DMS153 treated with DMSO at 0.1 percent for 48 hours (cell line): ENCODE results near the gene ELMOD3.
"Not testable (repeated sequence)": the region's sequence is repeated elsewhere in the genome, so short reads cannot be mapped to it uniquely, and the experiment has no call there.

Experiments
- DNase-seq: peaks from one replicate; lab custom pipeline; 2025; ENCODE audit not compliant: unreplicated experiment; lab: John Stamatoyannopoulos, UW

Gene ELMOD3

GRCh38 chr2:85354286-85355072 is at the start of gene ELMOD3, which contains the start of gene RETSAT:
Gene ELMOD3 (plus strand): TSS chr2:85354769. CDS start chr2:85357199, 2,430 bp downstream.
Gene RETSAT (minus strand): TSS chr2:85354528. CDS start chr2:85354507, 21 bp downstream.
- DNase-seq, result peak; percentile 96

GRCh38 chr2:85307527-85307897 is 47.1 kb upstream of the ELMOD3 start:
- no peak for DNase-seq

GRCh38 chr2:85308201-85308600 is 46.4 kb upstream of the ELMOD3 start:
- DNase-seq, result no peak

DNA sequence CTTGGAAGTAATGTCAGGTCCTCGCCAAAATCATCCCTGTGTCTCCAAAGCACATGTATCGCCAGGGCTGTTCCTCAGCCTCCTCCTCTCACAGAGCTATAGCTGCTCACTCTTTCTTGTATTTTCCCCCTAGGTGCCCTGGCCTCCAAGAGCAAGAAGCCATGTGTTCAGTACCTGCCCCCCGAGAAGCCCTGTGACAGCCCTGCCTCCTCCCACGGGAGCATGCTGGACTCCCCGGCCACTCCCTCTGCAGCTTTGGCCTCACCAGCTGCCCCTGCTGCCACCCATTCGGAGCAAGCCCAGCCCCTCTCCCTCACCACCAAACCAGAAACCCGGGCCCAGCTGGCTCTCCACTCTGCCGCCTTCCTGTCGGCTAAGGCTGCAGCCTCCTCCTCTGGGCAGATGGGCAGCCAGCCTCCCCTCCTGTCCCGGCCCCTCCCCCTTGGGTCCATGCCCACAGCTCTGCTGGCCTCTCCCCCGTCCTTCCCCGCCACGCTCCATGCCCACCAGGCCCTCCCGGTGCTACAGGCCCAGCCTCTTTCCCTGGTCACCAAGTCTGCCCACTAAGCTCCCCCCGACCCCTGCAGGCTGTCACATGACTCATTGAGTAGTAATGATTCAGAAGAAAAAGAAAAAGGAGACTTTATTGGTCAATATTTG is 45.5 kb upstream of the ELMOD3 start:
- DNase-seq, result peak; percentile 36

DNA sequence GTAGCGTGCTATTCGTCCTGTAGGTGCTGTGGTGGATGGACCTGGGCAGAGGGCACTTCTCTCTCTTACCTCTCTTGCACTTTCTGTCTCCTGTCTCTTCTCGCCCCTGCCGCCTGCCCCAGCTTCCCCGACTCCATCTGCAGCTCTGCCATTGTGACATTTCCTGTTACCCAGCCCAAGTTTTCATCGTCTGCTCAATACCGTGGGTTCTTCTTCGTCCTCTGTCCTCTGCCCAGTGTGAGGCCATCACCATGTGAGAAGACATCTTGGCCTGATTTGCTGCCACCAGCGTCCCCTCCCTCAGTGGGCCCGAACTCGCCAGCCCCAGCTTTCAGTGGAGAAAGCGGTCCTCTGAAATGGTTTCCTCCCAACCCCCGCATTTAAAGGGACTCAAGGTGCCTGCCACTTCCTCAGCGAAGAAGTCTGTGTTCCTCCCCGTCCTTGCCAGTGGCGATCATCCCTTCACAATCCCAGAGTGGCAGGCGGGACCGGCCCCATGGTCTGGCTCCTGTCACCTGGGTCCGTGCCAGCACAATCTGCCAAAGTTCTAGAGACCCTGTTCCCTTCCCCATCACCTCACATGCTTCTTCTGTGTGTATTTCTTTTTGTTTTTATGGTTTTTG is 44.8 kb upstream of the ELMOD3 start:
- DNase-seq, result no peak

- DNase-seq, result no peak
Observed at GRCh38 chr2:85310330-85310729, 44.2 kb upstream of the ELMOD3 start.

DNA sequence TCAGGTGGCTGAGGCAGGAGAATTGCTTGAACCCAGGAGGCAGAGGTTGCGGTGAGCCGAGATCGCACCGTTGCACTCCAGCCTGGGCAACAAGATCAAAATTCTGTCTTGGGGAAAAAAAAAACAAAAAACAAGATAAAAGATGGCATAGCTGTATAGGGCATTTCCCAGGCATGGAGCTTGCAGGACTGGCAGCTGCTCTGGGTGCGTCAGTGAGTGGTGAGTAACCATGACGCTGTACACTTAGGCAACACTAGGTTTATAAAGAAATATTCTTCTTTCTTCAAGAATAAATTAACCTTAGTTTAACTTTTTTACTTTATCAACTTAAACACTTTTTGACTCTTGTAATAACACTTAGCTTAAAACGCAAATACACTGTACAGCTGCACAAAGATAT is 42.2 kb upstream of the ELMOD3 start:
- DNase-seq, result no peak

GRCh38 chr2:85314884-85315242 is 39.7 kb upstream of the ELMOD3 start:
- DNase-seq, result no peak

DNA sequence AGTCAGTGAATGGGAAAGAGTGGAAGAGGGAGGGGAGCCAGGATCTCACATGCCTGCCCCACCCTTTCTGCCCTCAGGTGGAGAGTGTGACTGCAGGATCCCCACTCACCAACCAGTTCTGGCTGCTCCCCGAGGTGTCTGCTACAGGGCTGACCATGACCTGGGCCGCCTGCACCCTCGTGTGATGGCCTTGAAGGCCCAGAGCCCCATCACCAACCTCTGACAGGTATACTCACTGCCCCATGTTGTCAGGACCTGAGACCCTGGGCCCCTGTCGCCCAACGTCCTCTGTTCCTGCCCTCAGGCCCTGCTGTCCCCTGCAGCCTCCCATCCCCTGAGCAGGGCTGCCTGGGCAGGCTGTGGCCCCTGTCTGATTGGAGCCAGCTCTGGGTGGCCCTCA is 38.6 kb upstream of the ELMOD3 start:
- not testable (repeated sequence) for DNase-seq

- DNase-seq, result no peak
Observed at GRCh38 chr2:85318222-85319074, 36.1 kb upstream of the ELMOD3 start.

DNA sequence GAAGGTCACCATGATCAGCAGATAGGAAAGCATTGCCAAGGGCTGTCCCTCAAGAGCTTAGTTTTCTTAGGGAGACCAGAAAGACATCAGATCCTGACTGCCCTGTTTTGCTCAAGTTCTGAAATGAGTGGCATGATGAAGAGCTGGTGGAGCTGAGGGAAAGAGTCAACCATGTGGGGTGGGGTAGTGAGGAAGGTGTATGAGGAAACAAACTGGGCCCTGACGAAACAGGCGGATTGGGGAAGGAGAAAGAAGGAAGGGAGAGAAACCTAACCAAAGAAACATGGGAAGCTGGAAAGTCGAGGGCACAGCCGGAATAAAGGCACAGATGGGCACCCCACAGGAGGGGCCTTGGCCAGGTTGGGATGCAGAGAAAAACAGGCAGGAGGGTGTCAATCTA is 34.8 kb upstream of the ELMOD3 start:
- DNase-seq, result no peak

DNA sequence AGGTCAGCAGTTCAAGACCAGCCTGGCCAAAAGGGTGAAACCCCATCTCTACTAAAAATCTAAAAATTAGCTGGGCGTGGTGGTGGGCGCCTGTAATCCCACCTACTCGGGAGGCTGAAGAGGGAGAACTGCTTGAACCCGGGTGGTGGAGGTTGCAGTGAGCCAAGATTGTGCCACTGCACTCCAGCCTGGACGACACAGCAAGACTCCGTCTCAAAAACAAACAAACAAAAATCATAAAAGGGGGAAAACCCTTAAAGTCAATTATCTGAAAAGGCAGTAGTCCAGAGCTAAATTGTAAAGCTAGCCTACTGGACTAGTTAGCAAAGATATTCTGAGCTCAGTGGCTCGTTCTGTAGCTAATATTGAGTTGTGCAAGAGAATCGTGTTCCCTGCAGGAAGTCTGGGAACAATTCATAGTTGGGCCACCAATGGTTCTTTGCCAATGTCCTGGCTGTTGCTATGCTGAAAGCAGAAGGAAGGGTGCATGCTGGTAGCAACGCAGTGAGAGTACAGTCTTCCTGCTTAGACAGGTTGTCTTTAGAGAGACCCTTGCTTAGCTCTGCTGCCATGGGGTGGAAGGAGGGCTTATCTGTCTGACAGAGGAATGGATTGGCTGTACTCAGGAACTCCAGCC is 31.1 kb upstream of the ELMOD3 start:
- DNase-seq, result no peak

- not testable (repeated sequence) for DNase-seq
Observed at GRCh38 chr2:85323988-85324367, 30.6 kb upstream of the ELMOD3 start.

- no peak for DNase-seq
Observed at GRCh38 chr2:85324639-85325465, 29.7 kb upstream of the ELMOD3 start.

GRCh38 chr2:85325466-85325811 is 29.1 kb upstream of the ELMOD3 start:
- DNase-seq, result no peak

DNA sequence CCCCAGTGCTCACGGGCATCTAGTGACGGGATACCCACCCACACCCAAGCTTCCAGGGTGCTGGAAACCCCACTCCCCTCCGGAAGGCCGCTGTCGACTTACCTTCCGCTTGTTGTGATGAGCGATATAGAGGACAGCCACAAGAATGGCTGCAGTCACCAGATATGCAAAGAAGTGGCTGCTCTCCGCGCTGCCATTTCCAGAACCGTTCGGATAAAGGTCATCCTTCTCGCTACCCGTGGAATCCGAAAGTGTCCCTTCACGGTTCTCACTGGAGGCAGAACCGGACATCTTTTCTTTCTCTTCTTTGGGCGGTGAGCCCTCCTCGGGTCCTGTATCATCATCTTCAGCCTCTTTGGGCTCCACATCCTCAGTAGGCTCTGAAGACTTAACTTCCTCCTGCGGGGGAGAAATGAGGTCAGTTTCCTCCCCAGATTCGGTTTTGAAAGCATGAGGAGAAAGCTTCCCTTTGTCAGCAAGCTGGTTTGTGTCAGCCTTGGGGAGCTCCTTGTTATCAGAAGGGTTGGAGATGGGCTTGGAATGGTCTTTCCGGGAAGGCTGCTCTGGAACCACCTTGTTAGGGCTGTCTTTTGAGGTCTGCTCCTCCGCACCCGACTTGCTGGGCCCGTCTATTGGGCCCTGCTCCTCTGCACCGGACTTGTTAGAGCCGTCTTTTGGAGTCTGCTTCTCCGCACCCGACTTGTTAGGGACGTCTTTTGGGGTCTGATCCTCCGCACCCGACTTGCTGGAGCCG is 28.0 kb upstream of the ELMOD3 start:
- DNase-seq, result no peak

DNA sequence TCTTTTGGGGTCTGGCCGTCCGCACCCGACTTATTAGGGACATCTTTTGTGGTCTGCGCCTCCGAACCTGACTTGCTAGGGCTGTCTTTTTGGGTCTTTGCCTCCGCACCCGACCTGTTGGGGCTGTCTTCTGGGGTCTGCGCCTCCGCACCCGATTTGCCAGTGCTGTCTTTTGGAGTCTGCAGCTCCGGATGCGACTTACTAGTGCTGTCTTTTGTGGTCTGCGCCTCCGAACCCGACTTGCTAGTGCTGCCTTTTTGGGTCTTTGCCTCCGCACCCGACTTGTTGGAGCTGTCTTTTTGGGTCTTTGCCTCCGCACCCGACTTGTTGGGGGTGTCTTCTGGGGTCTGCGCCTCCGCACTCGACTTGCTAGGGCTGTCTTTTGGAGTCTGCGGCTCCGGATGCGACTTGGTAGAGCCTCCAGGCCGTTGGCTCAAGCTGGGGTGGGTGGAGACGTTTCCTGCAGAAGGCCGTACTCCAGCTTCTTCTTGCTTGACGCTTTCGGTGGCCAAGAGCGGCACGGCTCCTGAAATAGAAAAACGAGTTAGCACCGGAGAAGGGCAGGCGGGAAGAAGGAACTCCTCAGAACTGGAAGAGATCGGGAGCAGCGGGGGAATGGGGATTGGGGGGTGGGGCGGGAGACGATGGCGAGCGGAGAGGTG is 27.3 kb upstream of the ELMOD3 start:
- DNase-seq, result no peak

- peak; percentile 82 for DNase-seq
Observed at GRCh38 chr2:85327822-85328617, 26.5 kb upstream of the ELMOD3 start, which contains the start of gene TGOLN2. Gene TGOLN2 (minus strand): TSS chr2:85327989. CDS start chr2:85327962, 27 bp downstream.
